ENCODE results near the gene FN1. TPM values are rescaled to one million over a fixed set of nuclear protein-coding genes. Genes with fewer than 3 reads are reported as not detected.

Gene FN1
- total RNA-seq, 1 donor from 2014 or later: 902 TPM

GRCh38 chr2:215392687-215393270 lies 43.1 kb downstream of the FN1 start:
- Mint-ChIP-seq H3K4me3 (no peak overlapping the region), H3K36me3 (peaks cover 22% of the 10 kb centered on the region), H3K27me3 (no peaks in the 10 kb centered on the region), H3K9me3 (no peaks in the 10 kb centered on the region), H3K4me1 (ENCODE audit: unreplicated experiment) (no peaks in the 10 kb centered on the region), H3K27ac (no peak overlapping the region)
- TF ChIP-seq, protein P1, sequence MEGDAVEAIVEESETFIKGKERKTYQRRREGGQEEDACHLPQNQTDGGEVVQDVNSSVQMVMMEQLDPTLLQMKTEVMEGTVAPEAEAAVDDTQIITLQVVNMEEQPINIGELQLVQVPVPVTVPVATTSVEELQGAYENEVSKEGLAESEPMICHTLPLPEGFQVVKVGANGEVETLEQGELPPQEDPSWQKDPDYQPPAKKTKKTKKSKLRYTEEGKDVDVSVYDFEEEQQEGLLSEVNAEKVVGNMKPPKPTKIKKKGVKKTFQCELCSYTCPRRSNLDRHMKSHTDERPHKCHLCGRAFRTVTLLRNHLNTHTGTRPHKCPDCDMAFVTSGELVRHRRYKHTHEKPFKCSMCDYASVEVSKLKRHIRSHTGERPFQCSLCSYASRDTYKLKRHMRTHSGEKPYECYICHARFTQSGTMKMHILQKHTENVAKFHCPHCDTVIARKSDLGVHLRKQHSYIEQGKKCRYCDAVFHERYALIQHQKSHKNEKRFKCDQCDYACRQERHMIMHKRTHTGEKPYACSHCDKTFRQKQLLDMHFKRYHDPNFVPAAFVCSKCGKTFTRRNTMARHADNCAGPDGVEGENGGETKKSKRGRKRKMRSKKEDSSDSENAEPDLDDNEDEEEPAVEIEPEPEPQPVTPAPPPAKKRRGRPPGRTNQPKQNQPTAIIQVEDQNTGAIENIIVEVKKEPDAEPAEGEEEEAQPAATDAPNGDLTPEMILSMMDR (conservative IDR thresholded peaks at IDR 0.05): no peak
- no peak for DNase-seq (ENCODE audit: extremely low spot score, unreplicated experiment)

DNA sequence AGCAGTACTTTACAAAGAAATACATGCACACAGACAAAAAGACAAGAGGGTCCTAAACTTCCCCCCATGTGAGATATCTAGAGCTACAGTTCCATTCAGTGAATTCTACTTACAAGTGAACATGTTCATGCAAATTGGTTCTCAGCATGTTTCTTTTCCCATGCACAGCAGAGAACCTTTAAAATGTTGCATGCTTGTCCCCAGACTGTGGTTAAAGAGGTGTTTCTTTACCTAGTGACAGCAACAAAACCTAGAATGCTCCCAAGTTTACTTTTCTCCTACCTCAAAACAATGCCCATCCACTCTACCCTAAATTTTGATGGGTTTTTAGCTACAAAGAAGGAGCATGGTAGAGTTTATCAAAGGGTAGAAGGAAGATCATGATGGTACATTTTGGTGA lies 43.7 kb downstream of the FN1 start:
- Mint-ChIP-seq H3K4me3 (no peak overlapping the region), H3K4me1 (ENCODE audit: unreplicated experiment) (no peaks in the 10 kb centered on the region), H3K36me3 (peaks cover 20% of the 10 kb centered on the region), H3K9me3 (no peaks in the 10 kb centered on the region), H3K27me3 (no peaks in the 10 kb centered on the region), H3K27ac (no peak overlapping the region)
- no peak for DNase-seq (ENCODE audit: extremely low spot score, unreplicated experiment)
- TF ChIP-seq, protein P1 (conservative IDR thresholded peaks at IDR 0.05): no peak

- Mint-ChIP-seq H3K4me3 (no peak overlapping the region), H3K4me1 (ENCODE audit: unreplicated experiment) (no peaks in the 10 kb centered on the region), H3K27me3 (no peaks in the 10 kb centered on the region), H3K36me3 (peaks cover 26% of the 10 kb centered on the region), H3K9me3 (no peaks in the 10 kb centered on the region), H3K27ac (peak overlapping the region; percentile 32)
- DNase-seq (ENCODE audit: extremely low spot score, unreplicated experiment): no peak
- TF ChIP-seq, protein P1 (conservative IDR thresholded peaks at IDR 0.05): no peak
Observed at GRCh38 chr2:215391531-215391930, 44.3 kb downstream of the FN1 start.

GRCh38 chr2:215390550-215390913 lies 45.3 kb downstream of the FN1 start:
- Mint-ChIP-seq H3K36me3 (peaks cover 31% of the 10 kb centered on the region), H3K27me3 (no peaks in the 10 kb centered on the region), H3K27ac (no peak overlapping the region)

GRCh38 chr2:215388002-215388728 lies 47.7 kb downstream of the FN1 start:
- H3K4me1 Mint-ChIP-seq (ENCODE audit: unreplicated experiment): no peaks in the 10 kb centered on the region
- no peak overlapping the region for H3K4me3 Mint-ChIP-seq
- H3K27ac Mint-ChIP-seq: no peak overlapping the region
- TF ChIP-seq, protein P1 (conservative IDR thresholded peaks at IDR 0.05): no peak
- H3K9me3 Mint-ChIP-seq: no peaks in the 10 kb centered on the region
- no peaks in the 10 kb centered on the region for H3K27me3 Mint-ChIP-seq
- H3K36me3 Mint-ChIP-seq: peaks cover 26% of the 10 kb centered on the region
- no peak for DNase-seq (ENCODE audit: extremely low spot score, unreplicated experiment)

More at GRCh38 chr2:215390550-215390913, 45.3 kb downstream of the FN1 start:
- TF ChIP-seq, protein P1 (conservative IDR thresholded peaks at IDR 0.05): no peak
- no peaks in the 10 kb centered on the region for H3K4me1 Mint-ChIP-seq (ENCODE audit: unreplicated experiment)
- no peak overlapping the region for H3K4me3 Mint-ChIP-seq
- no peaks in the 10 kb centered on the region for H3K9me3 Mint-ChIP-seq
- no peak for DNase-seq (ENCODE audit: extremely low spot score, unreplicated experiment)
